K562 (cell line): ENCODE measurements around the gene DBP. TPM values are rescaled to one million over a fixed set of nuclear protein-coding genes. Genes with fewer than 3 reads are reported as not detected.

ENCODE experiments used
- ADNP ChIP-seq: fragments of 200-800 bp; sonication (Bioruptor generic); IDR thresholded peaks from 2 replicates; pipeline ENCODE4 v1.6.1; 2016; ENCODE audit warnings: missing genetic modification characterization, missing compliant biosample characterization
- CTBP1 ChIP-seq: fragments of 450-650 bp; IDR thresholded peaks from 2 replicates; pipeline ENCODE4 v1.6.1; 2016; ENCODE audit warnings: borderline replicate concordance
- ELF1 ChIP-seq: fragments of 200-800 bp; sonication (Bioruptor generic); IDR thresholded peaks from 2 replicates; pipeline ENCODE4 v1.6.1; 2016; ENCODE audit warnings: missing genetic modification characterization, missing compliant biosample characterization
- EP400 ChIP-seq: fragments of 450-650 bp; IDR thresholded peaks from 2 replicates; pipeline ENCODE4 v1.6.1; 2017; ENCODE audit warnings: antibody characterized with exemption, mild to moderate bottlenecking, moderate library complexity
- GABPB2 ChIP-seq: fragments of 250-450 bp; sonication (Bioruptor Pico); conservative IDR thresholded peaks from 2 replicates; pipeline ENCODE4 v1.5.1; 2021; ENCODE audit warnings: mild to moderate bottlenecking
- HOXB6 ChIP-seq: fragments of 250-450 bp; sonication (Bioruptor Pico); IDR thresholded peaks from 2 replicates; pipeline ENCODE4 v1.5.1; 2022; ENCODE audit warnings: mild to moderate bottlenecking, borderline replicate concordance
- JUN ChIP-seq, 2 experiments: sonication (generic) in 1 of 2; formaldehyde crosslinking in 1 of 2; IDR thresholded peaks; 2 replicates each; pipeline versions ENCODE4 v1.6.1 to v1.8.0; 2012 to 2022; ENCODE audit warnings: borderline replicate concordance in 2 of 2, mild to moderate bottlenecking in 2 of 2, improper control_type of control experiment in 1 of 2, low read depth in 1 of 2, low read length in 1 of 2, missing genetic modification reagents in 1 of 2
- MEF2A ChIP-seq: IDR thresholded peaks from 2 replicates; pipeline ENCODE4 v1.6.1; 2011; ENCODE audit warnings: low read depth, mild to moderate bottlenecking, low read length, moderate library complexity; ENCODE audit not compliant: control insufficient read depth
- MTA1 ChIP-seq: fragments of 450-650 bp; IDR thresholded peaks from 2 replicates; pipeline ENCODE4 v1.6.1; 2017; ENCODE audit warnings: borderline replicate concordance
- NBN ChIP-seq: fragments of 450-650 bp; IDR thresholded peaks from 2 replicates; pipeline ENCODE4 v1.6.1; 2016; ENCODE audit warnings: low read depth, mild to moderate bottlenecking
- POLR2A ChIP-seq: fragments of 450-650 bp; conservative IDR thresholded peaks from 2 replicates; pipeline ENCODE4 v1.6.1; 2016
- PTBP1 ChIP-seq: fragments of 200-400 bp; formaldehyde crosslinking; IDR thresholded peaks from 2 replicates; pipeline ENCODE4 v1.6.1; 2017; ENCODE audit warnings: low read depth, low read length
- RBM39 ChIP-seq: fragments of 200-400 bp; formaldehyde crosslinking; optimal IDR thresholded peaks from 2 replicates; pipeline ENCODE3; 2018; ENCODE audit warnings: low read depth, low read length
- RNF2 ChIP-seq: sonication (generic); IDR thresholded peaks from 2 replicates; pipeline ENCODE4 v1.6.1; 2016
- SMAD1 ChIP-seq: fragments of 150-350 bp; IDR thresholded peaks from 2 replicates; pipeline ENCODE4 v1.6.1; 2014; ENCODE audit warnings: low read length, low read depth; ENCODE audit not compliant: partially characterized antibody
- SMAD3 ChIP-seq: fragments of 450-650 bp; formaldehyde crosslinking; conservative IDR thresholded peaks from 2 replicates; pipeline ENCODE4 v1.4.0; 2020; ENCODE audit warnings: mild to moderate bottlenecking
- SREBF2 ChIP-seq: sonication (generic); formaldehyde crosslinking; IDR thresholded peaks from 2 replicates; pipeline ENCODE4 v1.4.0; 2020; ENCODE audit warnings: mild to moderate bottlenecking, missing genetic modification reagents
- SRSF7 ChIP-seq: fragments of 200-400 bp; formaldehyde crosslinking; optimal IDR thresholded peaks from 2 replicates; pipeline ENCODE3; 2017; ENCODE audit warnings: mild to moderate bottlenecking, low read depth, low read length
- TEAD2 ChIP-seq: fragments of 450-650 bp; IDR thresholded peaks from 2 replicates; pipeline ENCODE4 v1.6.1; 2016; ENCODE audit warnings: missing genetic modification characterization, control low read depth, missing compliant biosample characterization
- ZBTB8A ChIP-seq: fragments of 450-650 bp; IDR thresholded peaks from 2 replicates; pipeline ENCODE4 v1.6.1; 2018; ENCODE audit warnings: mild to moderate bottlenecking, moderate library complexity; ENCODE audit not compliant: partially characterized antibody
- ZEB2 ChIP-seq: fragments of 450-650 bp; IDR thresholded peaks from 2 replicates; pipeline ENCODE4 v1.6.1; 2016
- ZNF197 ChIP-seq: fragments of 200-800 bp; sonication (Bioruptor generic); IDR thresholded peaks from 2 replicates; pipeline ENCODE4 v1.6.1; 2016; ENCODE audit warnings: low read depth, missing genetic modification characterization, missing compliant biosample characterization
- ZNF77 ChIP-seq: fragments of 250-450 bp; sonication (Bioruptor Pico); IDR thresholded peaks from 2 replicates; pipeline ENCODE4 v1.5.0; 2020
- polyA plus RNA-seq, 8 experiments: library from polyadenylated mRNA; depleted of rRNA in 4 of 8; stranded (reverse) in 5 of 8; unstranded in 3 of 8; fragments of >200 nt; fragmentation: Nextera tagmentation in 2 of 8; fragmentation: Illumina TruSeq in 1 of 8; extraction: Ambion mirVana in 2 of 8; extraction: Trizol in 1 of 8; gene quantifications; 2 replicates each; pipeline versions ENCODE4 v1.2.1 to v1.2.3, GENCODE V29; 2011 to 2014; ENCODE audit warnings: inconsistent platforms in 1 of 8, missing spikeins in 1 of 8
- total RNA-seq, 7 experiments: library from RNA; depleted of rRNA in 6 of 7; stranded (reverse); fragments of >200 nt in 6 of 7; fragmentation: Illumina TruSeq in 2 of 7; extraction: Trizol in 2 of 7; gene quantifications; 2 replicates each; pipeline versions ENCODE4 v1.2.1 to v1.2.3, GENCODE V29; 2011 to 2021; ENCODE audit warnings: low replicate concordance in 1 of 7
- TF ChIP-seq, protein P1 (sequence below): fragments of 450-650 bp; IDR thresholded peaks from 2 replicates; pipeline ENCODE4 v1.7.0; 2016; ENCODE audit warnings: borderline replicate concordance
- TF ChIP-seq, protein P2 (sequence below): sonication (generic); formaldehyde crosslinking; IDR thresholded peaks from 2 replicates; pipeline ENCODE4 v1.8.1; 2022; ENCODE audit warnings: missing genetic modification reagents
- TF ChIP-seq, protein P3 (sequence below): fragments of 250-450 bp; sonication (Bioruptor Pico); IDR thresholded peaks from 2 replicates; pipeline ENCODE4 v1.8.0; 2022; ENCODE audit warnings: inconsistent platforms

The DBP gene
- total and polyA plus RNA-seq, 9 of the 15 experiments (the other 6 are each of a cell fraction or from before 2014, with no cell fraction given): 0.25 to 5.5 (median 1.8) TPM

DNA sequence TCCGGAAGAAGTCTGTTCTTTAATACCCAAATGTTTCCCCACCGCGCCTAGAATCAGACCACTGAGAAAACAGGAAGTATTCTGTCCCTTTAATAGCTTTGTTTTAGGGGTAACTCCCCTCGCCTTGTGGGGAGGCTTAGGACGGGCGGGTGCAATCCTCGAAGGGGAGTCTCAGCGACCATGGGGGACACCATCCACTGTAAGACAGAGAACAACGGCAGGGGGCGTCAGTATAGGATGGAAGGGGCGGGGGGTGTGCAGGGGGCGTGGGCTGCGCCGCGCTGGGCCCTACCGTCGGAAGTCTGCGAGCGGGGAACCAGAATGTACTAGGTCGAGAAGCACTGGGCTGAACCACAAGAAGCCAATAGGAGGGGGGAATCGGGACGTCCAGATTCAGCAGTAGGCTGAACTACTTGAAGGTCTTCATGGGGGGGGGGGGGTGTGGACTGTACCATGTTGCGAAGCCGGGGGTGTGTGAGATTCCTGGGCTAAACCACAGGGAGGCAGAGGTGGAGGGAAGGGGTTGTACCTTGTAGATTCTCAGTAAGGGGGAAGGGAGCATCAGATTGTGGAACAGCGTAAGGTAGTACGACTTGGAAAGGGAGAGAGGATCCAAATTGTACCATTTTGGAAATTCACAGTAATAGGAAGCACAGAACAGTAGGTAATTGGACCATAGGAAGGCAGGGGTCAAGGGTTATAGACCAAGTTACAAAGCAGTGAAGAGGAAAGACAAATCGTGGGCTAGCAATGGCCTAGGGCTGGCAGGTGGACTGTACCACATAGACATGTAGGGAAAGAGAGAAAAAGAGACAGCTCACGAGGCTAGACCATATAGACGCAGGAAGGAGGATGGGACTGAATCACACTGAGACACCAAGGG lies 1.0 kb upstream of the DBP start (continued):
- TF ChIP-seq MEF2A (no peak), GABPB2 (no peak), SMAD3 (CRISPR knock-in tag) (0 out of 2 replicates have a peak, but pooled peaks have one; percentile 45), ADNP (tag) (no peak), ELF1 (peak; percentile 84), HOXB6 (CRISPR knock-in tag) (no peak), SMAD1 (peak; percentile 72), ZEB2 (peak; percentile 27; the same call in 1 of the 2 replicates), ZNF197 (CRISPR knock-in tag) (no peak), POLR2A (peak; percentile 60; the same call in 1 of the 2 replicates), SRSF7 (no peak), RBM39 (no peak), RNF2 (peak; percentile 63), MTA1 (0 out of 2 replicates have a peak, but pooled peaks have one; percentile 11), EP400 (peak; percentile 72), SREBF2 (CRISPR knock-in tag) (0 out of 2 replicates have a peak, but pooled peaks have one; percentile 27), CTBP1 (no peak), TEAD2 (tag) (no peak), NBN (peak; percentile 80), PTBP1 (no peak), ZBTB8A (no peak), ZNF77 (CRISPR knock-in tag) (no peak), JUN (IDR thresholded peaks at IDR 0.05; ENCODE audit: borderline replicate concordance, low read depth, low read length) (no peak), JUN (CRISPR knock-in tag; IDR thresholded peaks at IDR 0.05; ENCODE audit: borderline replicate concordance) (no peak; the same call in 1 of the 2 replicates)
- TF ChIP-seq, protein P1, sequence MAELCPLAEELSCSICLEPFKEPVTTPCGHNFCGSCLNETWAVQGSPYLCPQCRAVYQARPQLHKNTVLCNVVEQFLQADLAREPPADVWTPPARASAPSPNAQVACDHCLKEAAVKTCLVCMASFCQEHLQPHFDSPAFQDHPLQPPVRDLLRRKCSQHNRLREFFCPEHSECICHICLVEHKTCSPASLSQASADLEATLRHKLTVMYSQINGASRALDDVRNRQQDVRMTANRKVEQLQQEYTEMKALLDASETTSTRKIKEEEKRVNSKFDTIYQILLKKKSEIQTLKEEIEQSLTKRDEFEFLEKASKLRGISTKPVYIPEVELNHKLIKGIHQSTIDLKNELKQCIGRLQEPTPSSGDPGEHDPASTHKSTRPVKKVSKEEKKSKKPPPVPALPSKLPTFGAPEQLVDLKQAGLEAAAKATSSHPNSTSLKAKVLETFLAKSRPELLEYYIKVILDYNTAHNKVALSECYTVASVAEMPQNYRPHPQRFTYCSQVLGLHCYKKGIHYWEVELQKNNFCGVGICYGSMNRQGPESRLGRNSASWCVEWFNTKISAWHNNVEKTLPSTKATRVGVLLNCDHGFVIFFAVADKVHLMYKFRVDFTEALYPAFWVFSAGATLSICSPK: peak; percentile 89; the same call in 1 of the 2 replicates
- TF ChIP-seq, protein P2, sequence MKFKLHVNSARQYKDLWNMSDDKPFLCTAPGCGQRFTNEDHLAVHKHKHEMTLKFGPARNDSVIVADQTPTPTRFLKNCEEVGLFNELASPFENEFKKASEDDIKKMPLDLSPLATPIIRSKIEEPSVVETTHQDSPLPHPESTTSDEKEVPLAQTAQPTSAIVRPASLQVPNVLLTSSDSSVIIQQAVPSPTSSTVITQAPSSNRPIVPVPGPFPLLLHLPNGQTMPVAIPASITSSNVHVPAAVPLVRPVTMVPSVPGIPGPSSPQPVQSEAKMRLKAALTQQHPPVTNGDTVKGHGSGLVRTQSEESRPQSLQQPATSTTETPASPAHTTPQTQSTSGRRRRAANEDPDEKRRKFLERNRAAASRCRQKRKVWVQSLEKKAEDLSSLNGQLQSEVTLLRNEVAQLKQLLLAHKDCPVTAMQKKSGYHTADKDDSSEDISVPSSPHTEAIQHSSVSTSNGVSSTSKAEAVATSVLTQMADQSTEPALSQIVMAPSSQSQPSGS (CRISPR knock-in tag): no peak
- TF ChIP-seq, protein P3, sequence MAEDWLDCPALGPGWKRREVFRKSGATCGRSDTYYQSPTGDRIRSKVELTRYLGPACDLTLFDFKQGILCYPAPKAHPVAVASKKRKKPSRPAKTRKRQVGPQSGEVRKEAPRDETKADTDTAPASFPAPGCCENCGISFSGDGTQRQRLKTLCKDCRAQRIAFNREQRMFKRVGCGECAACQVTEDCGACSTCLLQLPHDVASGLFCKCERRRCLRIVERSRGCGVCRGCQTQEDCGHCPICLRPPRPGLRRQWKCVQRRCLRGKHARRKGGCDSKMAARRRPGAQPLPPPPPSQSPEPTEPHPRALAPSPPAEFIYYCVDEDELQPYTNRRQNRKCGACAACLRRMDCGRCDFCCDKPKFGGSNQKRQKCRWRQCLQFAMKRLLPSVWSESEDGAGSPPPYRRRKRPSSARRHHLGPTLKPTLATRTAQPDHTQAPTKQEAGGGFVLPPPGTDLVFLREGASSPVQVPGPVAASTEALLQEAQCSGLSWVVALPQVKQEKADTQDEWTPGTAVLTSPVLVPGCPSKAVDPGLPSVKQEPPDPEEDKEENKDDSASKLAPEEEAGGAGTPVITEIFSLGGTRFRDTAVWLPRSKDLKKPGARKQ: no peak
